ENCODE data around the gene HDAC9. TPM values are rescaled to one million over a fixed set of nuclear protein-coding genes. Genes with fewer than 3 reads are reported as not detected.

HDAC9 gene
- total RNA-seq, 1 donor from 2014 or later, result 32.4 TPM

DNA sequence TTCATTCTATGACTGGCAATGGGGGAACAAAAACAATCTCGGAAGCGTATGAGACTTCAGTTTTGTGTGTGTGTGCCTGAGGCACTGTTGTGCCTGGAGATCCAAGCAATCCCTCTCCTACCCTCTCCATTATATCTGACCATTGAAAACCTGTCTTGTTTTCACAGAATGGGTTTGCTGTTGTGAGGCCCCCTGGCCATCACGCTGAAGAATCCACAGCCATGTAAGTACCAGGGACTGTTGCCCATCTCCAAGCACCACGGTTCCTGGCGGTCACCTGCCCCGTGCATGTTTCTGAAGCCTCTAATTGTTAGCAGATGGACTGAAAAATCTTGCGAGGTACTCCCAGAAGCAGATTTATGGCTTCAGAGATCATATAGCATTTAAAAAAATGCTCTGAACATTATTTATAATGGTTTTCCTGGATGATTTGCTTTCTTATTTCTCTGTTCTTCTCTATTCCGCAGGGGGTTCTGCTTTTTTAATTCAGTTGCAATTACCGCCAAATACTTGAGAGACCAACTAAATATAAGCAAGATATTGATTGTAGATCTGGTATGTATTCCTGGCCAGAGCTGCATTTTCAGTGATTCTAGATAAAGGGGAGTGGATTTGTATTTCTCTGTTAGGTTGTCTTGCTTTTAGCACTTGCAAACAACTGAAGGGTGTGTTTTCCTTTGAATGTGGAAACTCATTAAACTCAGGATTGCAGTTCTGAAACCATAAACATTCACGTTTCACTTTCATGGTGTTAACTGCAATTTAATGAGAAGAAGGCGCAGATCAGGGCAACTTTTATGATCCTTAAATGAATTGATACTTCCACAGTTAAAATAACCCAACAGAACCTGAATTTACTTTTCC lies 333.7 kb downstream of the HDAC9 start:
- Histone ChIP-seq H3K4me3 (no peak overlapping the region), H3K4me1 (peaks cover 29% of the 10 kb centered on the region), H3K9me3 (no peaks in the 10 kb centered on the region), H3K27me3 (no peaks in the 10 kb centered on the region), H3K27ac (peak overlapping the region; percentile 16), H3K36me3 (no peaks in the 10 kb centered on the region)
- no peak for DNase-seq (ENCODE audit: extremely low spot score in 2 of 2)
- no peak for TF ChIP-seq POLR2AphosphoS5 (IDR thresholded peaks at IDR 0.05; ENCODE audit: insufficient read depth in 1 of 2, low read depth in 1 of 2)
- TF ChIP-seq POLR2A (IDR thresholded peaks at IDR 0.05), result no peak
- TF ChIP-seq, protein P1, sequence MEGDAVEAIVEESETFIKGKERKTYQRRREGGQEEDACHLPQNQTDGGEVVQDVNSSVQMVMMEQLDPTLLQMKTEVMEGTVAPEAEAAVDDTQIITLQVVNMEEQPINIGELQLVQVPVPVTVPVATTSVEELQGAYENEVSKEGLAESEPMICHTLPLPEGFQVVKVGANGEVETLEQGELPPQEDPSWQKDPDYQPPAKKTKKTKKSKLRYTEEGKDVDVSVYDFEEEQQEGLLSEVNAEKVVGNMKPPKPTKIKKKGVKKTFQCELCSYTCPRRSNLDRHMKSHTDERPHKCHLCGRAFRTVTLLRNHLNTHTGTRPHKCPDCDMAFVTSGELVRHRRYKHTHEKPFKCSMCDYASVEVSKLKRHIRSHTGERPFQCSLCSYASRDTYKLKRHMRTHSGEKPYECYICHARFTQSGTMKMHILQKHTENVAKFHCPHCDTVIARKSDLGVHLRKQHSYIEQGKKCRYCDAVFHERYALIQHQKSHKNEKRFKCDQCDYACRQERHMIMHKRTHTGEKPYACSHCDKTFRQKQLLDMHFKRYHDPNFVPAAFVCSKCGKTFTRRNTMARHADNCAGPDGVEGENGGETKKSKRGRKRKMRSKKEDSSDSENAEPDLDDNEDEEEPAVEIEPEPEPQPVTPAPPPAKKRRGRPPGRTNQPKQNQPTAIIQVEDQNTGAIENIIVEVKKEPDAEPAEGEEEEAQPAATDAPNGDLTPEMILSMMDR (IDR thresholded peaks at IDR 0.05), result no peak
- intact Hi-C loops (cut with DNase I), result no loop called here

DNA sequence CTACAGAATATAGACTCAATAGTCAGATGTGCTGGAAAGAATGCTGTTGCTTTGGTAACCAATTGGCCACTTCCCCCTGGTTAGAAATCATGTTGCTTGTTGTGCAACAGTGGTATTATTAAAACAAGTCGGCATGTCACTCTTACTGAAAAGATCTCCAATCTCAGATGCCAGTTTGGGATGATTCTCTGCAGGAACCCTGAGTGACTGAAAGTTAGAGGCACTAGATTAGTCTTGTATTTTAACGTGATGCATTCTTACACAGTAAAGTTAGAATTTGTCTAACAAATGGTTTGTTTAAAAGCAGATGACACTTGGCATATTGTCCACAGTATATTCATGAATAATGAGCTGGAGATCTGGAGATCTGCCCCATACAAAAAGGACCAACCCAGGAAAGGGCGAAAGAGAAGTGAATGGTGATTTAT lies 334.3 kb downstream of the HDAC9 start:
- Histone ChIP-seq H3K9me3 (no peaks in the 10 kb centered on the region), H3K27ac (peak overlapping the region; percentile 16), H3K4me1 (peaks cover 29% of the 10 kb centered on the region), H3K4me3 (no peak overlapping the region), H3K27me3 (no peaks in the 10 kb centered on the region), H3K36me3 (no peaks in the 10 kb centered on the region)
- intact Hi-C loops (cut with DNase I), result no loop called here
- no peak for DNase-seq (ENCODE audit: extremely low spot score in 2 of 2)
- TF ChIP-seq, protein P1 (IDR thresholded peaks at IDR 0.05), result no peak
- peak in 1 of 2 donors; percentile 29 for TF ChIP-seq POLR2AphosphoS5 (IDR thresholded peaks at IDR 0.05; ENCODE audit: insufficient read depth in 1 of 2, low read depth in 1 of 2)

DNA sequence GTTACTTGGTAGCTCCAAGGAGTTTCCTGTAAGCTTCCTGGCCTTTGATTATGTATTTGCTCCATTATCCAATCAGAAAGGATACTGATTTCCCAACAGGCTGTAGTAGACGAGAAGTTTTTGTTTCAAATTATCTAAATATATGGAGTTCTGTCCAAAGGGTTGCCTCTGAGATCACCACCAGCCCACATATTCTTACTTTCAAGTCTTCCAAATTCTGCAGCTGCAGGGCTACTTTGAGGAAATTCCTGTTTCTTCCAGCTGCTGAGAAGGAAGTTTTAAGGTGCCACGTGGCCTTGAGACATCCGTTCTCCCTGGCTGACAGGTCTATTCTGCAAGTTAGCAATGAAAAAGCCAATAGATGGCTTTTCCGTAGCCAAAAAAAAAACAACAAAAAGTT lies 335.9 kb downstream of the HDAC9 start:
- no peaks in the 10 kb centered on the region for H3K27me3 ChIP-seq
- DNase-seq (ENCODE audit: extremely low spot score in 2 of 2), result no peak
- H3K27ac ChIP-seq, result no peak overlapping the region
- no peaks in the 10 kb centered on the region for H3K9me3 ChIP-seq
- TF ChIP-seq POLR2A (IDR thresholded peaks at IDR 0.05) (no peak), POLR2AphosphoS5 (IDR thresholded peaks at IDR 0.05; ENCODE audit: insufficient read depth in 1 of 2, low read depth in 1 of 2) (no peak)
- TF ChIP-seq, protein P1 (IDR thresholded peaks at IDR 0.05), result no peak
- H3K4me3 ChIP-seq, result no peak overlapping the region
- H3K36me3 ChIP-seq, result no peaks in the 10 kb centered on the region
- H3K4me1 ChIP-seq, result peaks cover 29% of the 10 kb centered on the region
- intact Hi-C loops (cut with DNase I), result no loop called here

DNA sequence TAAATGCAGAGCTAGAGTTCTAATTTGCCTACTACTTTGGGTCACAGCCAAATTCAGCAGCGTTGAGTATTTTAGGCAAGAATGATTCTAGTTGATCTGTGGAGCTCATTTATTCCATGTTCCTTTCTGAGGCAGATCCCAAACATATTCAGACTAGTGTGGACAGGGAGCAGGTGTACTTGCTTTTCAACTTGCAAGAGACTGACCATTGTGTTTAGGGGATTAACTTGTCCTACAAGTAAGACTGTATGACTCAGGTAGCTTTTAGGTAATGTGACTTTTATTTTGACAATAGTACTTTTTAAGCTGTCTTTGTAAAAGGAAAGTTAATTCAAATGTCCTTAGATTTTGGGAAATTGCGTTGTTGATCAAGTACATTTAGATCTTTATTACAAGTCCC lies 336.4 kb downstream of the HDAC9 start:
- H3K4me3 ChIP-seq, result no peak overlapping the region
- no peaks in the 10 kb centered on the region for H3K9me3 ChIP-seq
- H3K36me3 ChIP-seq, result no peaks in the 10 kb centered on the region
- H3K27ac ChIP-seq, result no peak overlapping the region
- intact Hi-C loops (cut with DNase I), result no loop called here
- DNase-seq (ENCODE audit: extremely low spot score in 2 of 2), result no peak
- H3K4me1 ChIP-seq, result peaks cover 29% of the 10 kb centered on the region
- H3K27me3 ChIP-seq, result no peaks in the 10 kb centered on the region
- TF ChIP-seq, protein P1 (IDR thresholded peaks at IDR 0.05), result no peak
- TF ChIP-seq POLR2AphosphoS5 (IDR thresholded peaks at IDR 0.05; ENCODE audit: insufficient read depth in 1 of 2, low read depth in 1 of 2), result no peak
- TF ChIP-seq POLR2A (IDR thresholded peaks at IDR 0.05), result no peak

DNA sequence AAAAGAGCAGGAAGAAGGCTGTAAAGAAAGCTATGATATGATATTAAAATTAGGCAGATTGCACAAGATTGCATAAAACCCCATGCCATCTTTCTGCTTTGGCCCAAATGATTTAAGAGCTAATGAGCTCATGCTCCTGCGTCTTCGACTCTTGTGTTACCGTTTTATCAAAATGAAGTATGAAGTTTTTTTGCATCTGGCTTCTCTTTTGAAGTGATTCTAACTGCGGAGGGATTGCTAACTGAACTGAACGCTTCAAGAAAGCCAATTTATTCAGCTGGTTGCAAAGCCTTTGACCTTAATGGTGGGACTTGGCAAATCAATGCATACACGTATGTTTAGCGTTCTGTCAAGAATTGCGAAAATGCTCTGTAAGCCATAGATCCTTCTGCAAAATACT lies 339.0 kb downstream of the HDAC9 start:
- H3K4me1 ChIP-seq, result peaks cover 20% of the 10 kb centered on the region
- TF ChIP-seq, protein P1 (IDR thresholded peaks at IDR 0.05), result no peak
- TF ChIP-seq POLR2A (IDR thresholded peaks at IDR 0.05), result no peak
- no peak for TF ChIP-seq POLR2AphosphoS5 (IDR thresholded peaks at IDR 0.05; ENCODE audit: insufficient read depth in 1 of 2, low read depth in 1 of 2)
- DNase-seq (ENCODE audit: extremely low spot score in 2 of 2), result no peak
- no peak overlapping the region for H3K4me3 ChIP-seq
- no peak overlapping the region for H3K27ac ChIP-seq
- intact Hi-C loops (cut with DNase I), result no loop called here
- H3K27me3 ChIP-seq, result no peaks in the 10 kb centered on the region
- no peaks in the 10 kb centered on the region for H3K36me3 ChIP-seq
- no peaks in the 10 kb centered on the region for H3K9me3 ChIP-seq

Data from vagina (tissue), 2 donors.